ENCODE measurements around the gene TTC33.

TTC33 gene

GRCh38 chr5:40501711-40502444, 253.9 kb downstream of the TTC33 start:
- DNase-seq, result no peak

GRCh38 chr5:40499518-40500273, 256.1 kb downstream of the TTC33 start:
- DNase-seq, result no peak

GRCh38 chr5:40499007-40499406, 256.8 kb downstream of the TTC33 start:
- no peak for DNase-seq

- no peak for DNase-seq
Measured at GRCh38 chr5:40497573-40497972, 258.2 kb downstream of the TTC33 start.

- no peak for DNase-seq
Measured at GRCh38 chr5:40495237-40495635, 260.5 kb downstream of the TTC33 start.

GRCh38 chr5:40494631-40495236, 261.0 kb downstream of the TTC33 start:
- DNase-seq, result no peak

- no peak for DNase-seq
Measured at GRCh38 chr5:40492056-40492455, 263.7 kb downstream of the TTC33 start.

- no peak for DNase-seq
Measured at GRCh38 chr5:40491644-40492043, 264.1 kb downstream of the TTC33 start.

- DNase-seq, result no peak
Measured at GRCh38 chr5:40490464-40491111, 265.2 kb downstream of the TTC33 start.

GRCh38 chr5:40489421-40489820, 266.3 kb downstream of the TTC33 start:
- no peak for DNase-seq

- no peak for DNase-seq
Measured at GRCh38 chr5:40486437-40487275, 269.1 kb downstream of the TTC33 start.

GRCh38 chr5:40485021-40485998, 270.5 kb downstream of the TTC33 start:
- no peak for DNase-seq

GRCh38 chr5:40484495-40484894, 271.3 kb downstream of the TTC33 start:
- DNase-seq, result no peak

GRCh38 chr5:40483316-40483715, 272.4 kb downstream of the TTC33 start:
- DNase-seq, result no peak

- DNase-seq, result no peak
Measured at GRCh38 chr5:40481241-40481640, 274.5 kb downstream of the TTC33 start.

- no peak for DNase-seq
Measured at GRCh38 chr5:40480392-40480791, 275.4 kb downstream of the TTC33 start.

- DNase-seq, result no peak
Measured at GRCh38 chr5:40479939-40480338, 275.8 kb downstream of the TTC33 start.

GRCh38 chr5:40478766-40479165, 277.0 kb downstream of the TTC33 start:
- DNase-seq, result no peak

- DNase-seq, result no peak
Measured at GRCh38 chr5:40477856-40478546, 277.8 kb downstream of the TTC33 start.

- no peak for DNase-seq
Measured at GRCh38 chr5:40475561-40475960, 280.2 kb downstream of the TTC33 start.

- no peak for DNase-seq
Measured at GRCh38 chr5:40474250-40474649, 281.5 kb downstream of the TTC33 start.

Measured in NCI-H510A treated with DMSO at 0.1 percent for 48 hours (cell line).